K562 (cell line): Measurements from ENCODE around the gene TMEM184A. TPM values are rescaled to one million over a fixed set of nuclear protein-coding genes. Genes with fewer than 3 reads are reported as not detected.

Experiments used
- ATAC-seq: fragments of 200-7000 bp; cut with Tn5 transposase; 3 replicates; pipeline ENCODE4 v1.9.1; 2020; ENCODE audit warnings: moderate library complexity
- BruUV-seq: library from RNA; stranded (reverse); fragments of 400-500 nt; replicated peaks from 2 replicates; lab custom pipeline; 2021; lab: Mats Ljungman, UMichigan
- CTCF ChIA-PET: fragments of 300-600 bp; formaldehyde crosslinking; extraction: SDS; loops from one replicate; lab custom pipeline; 2021; ENCODE audit warnings: low intra/inter-chr PET ratio; lab: Yijun Ruan, JAX
- POLR2A ChIA-PET: fragments of 300-600, 350-650 bp; sonication (Branson Sonifier 250); formaldehyde crosslinking; extraction: SDS; loops from one replicate; lab custom pipeline; 2021; ENCODE audit warnings: antibody characterized with exemption, inconsistent platforms; lab: Yijun Ruan, JAX
- DNase-seq, 4 experiments: peaks; one replicate each; pipeline versions ENCODE4 v3.0.0 to v3.0.0-alpha.2; 2011 to 2018; ENCODE audit warnings: low spot score in 3 of 4, mixed read lengths in 3 of 4; ENCODE audit errors: extremely low read depth in 1 of 4
- FAIRE-seq: peaks from 2 replicates; lab custom pipeline; 2011; peaks lifted over from hg19 to GRCh38; lab: Jason Lieb, UNC
- H2AFZ ChIP-seq: 2 replicates; pipeline ENCODE4 v1.6.0; 2011; ENCODE audit warnings: low read depth, low read length, control low read depth, inconsistent platforms
- H3K27ac ChIP-seq: fragments of 200-600 bp; 3 replicates; pipeline ENCODE4 v1.8.0; 2011; ENCODE audit warnings: low read depth, mild to moderate bottlenecking, control low read depth, inconsistent platforms, low read length, moderate library complexity, mixed read lengths; ENCODE audit errors: extremely low read depth
- H3K27me3 ChIP-seq, 2 experiments: fragments of 300-600 bp in 1 of 2; 2 replicates in 1 of 2; 3 replicates in 1 of 2; pipeline versions ENCODE4 v1.6.0 to v1.8.0; 2011; ENCODE audit warnings: inconsistent platforms in 2 of 2, low read length in 2 of 2, mild to moderate bottlenecking in 1 of 2, mixed read lengths in 1 of 2, moderate library complexity in 1 of 2; ENCODE audit not compliant: control insufficient read depth in 2 of 2, insufficient read depth in 2 of 2
- H3K36me3 ChIP-seq: fragments of 300-600 bp; 3 replicates; pipeline ENCODE4 v1.8.0; 2011; ENCODE audit warnings: mild to moderate bottlenecking, low read length, inconsistent platforms; ENCODE audit not compliant: control insufficient read depth, insufficient read depth
- H3K4me1 ChIP-seq, 2 experiments: fragments of 200-600 bp in 1 of 2; replicated peaks in 1 of 2; 2 replicates in 1 of 2; 3 replicates in 1 of 2; pipeline versions ENCODE4 v1.5.1 to v1.8.0; 2011; ENCODE audit warnings: inconsistent platforms in 2 of 2, low read length in 2 of 2, mild to moderate bottlenecking in 1 of 2, mixed read lengths in 1 of 2, moderate library complexity in 1 of 2; ENCODE audit not compliant: control insufficient read depth in 2 of 2, insufficient read depth in 2 of 2
- H3K4me2 ChIP-seq: 2 replicates; pipeline ENCODE4 v1.6.1; 2011; ENCODE audit warnings: low read length, control low read depth, inconsistent platforms, mixed read lengths; ENCODE audit not compliant: insufficient read depth
- H3K4me3 ChIP-seq: fragments of 200-600 bp; sonication (generic), shearing (Covaris generic); 2 replicates; pipeline ENCODE4 v1.5.1; 2016; ENCODE audit warnings: control low read depth, inconsistent platforms
- H3K79me2 ChIP-seq: fragments of 200-600 bp; 3 replicates; pipeline ENCODE4 v1.8.0; 2011; ENCODE audit warnings: low read length, inconsistent platforms; ENCODE audit not compliant: control insufficient read depth, insufficient read depth
- H3K9ac ChIP-seq, 2 experiments: 2 replicates each; pipeline versions ENCODE4 v1.6.0 to v1.6.1; 2011; ENCODE audit warnings: low read depth in 2 of 2, low read length in 2 of 2, control low read depth in 1 of 2, inconsistent platforms in 1 of 2, mild to moderate bottlenecking in 1 of 2, mixed read lengths in 1 of 2; ENCODE audit not compliant: insufficient read depth in 1 of 2
- H3K9me1 ChIP-seq: one replicate; pipeline ENCODE4 v1.6.0; 2011; ENCODE audit warnings: inconsistent platforms, mild to moderate bottlenecking, low read length, moderate library complexity; ENCODE audit not compliant: control insufficient read depth, insufficient read depth
- H3K9me3 ChIP-seq: replicated peaks from 2 replicates; pipeline ENCODE4 v1.5.1; 2011; ENCODE audit warnings: low read depth, low read length, inconsistent platforms; ENCODE audit not compliant: control insufficient read depth, insufficient read depth
- H4K20me1 ChIP-seq: replicated peaks from 2 replicates; pipeline ENCODE4 v1.6.1; 2011; ENCODE audit warnings: low read length, inconsistent platforms, mixed read lengths; ENCODE audit not compliant: control insufficient read depth, insufficient read depth
- BCL6 ChIP-seq: fragments of 250-450 bp; sonication (Bioruptor Pico); IDR thresholded peaks from 2 replicates; pipeline ENCODE4 v1.4.0; 2020
- ETV5 ChIP-seq: sonication (generic); formaldehyde crosslinking; IDR thresholded peaks from 2 replicates; pipeline ENCODE4 v1.4.0; 2020; ENCODE audit warnings: low read depth, mild to moderate bottlenecking, missing genetic modification reagents
- EZH2 ChIP-seq: IDR thresholded peaks from 2 replicates; pipeline ENCODE4 v1.6.1; 2012; ENCODE audit warnings: low read depth, mild to moderate bottlenecking, inconsistent platforms, low read length, borderline replicate concordance
- TCF3 ChIP-seq: sonication (generic); formaldehyde crosslinking; IDR thresholded peaks from 2 replicates; pipeline ENCODE4 v1.4.0; 2020; ENCODE audit warnings: mild to moderate bottlenecking, missing genetic modification reagents
- ZBED1 ChIP-seq: IDR thresholded peaks from 2 replicates; pipeline ENCODE4 v1.6.1; 2014
- ZBTB33 ChIP-seq: sonication (generic); formaldehyde crosslinking; IDR thresholded peaks from 2 replicates; pipeline ENCODE4 v1.8.1; 2023; ENCODE audit warnings: mild to moderate bottlenecking, missing genetic modification reagents
- WGBS: fragments of 100-300 bp; shearing (Covaris generic); methylation state at CpG from one replicate; pipeline ENCODE4 v1.1.6; 2016; ENCODE audit warnings: low coverage, mixed read lengths; ENCODE audit not compliant: insufficient coverage; ENCODE audit errors: missing lambda C conversion rate; 5-methylcytosine and 5-hydroxymethylcytosine counted together
- in situ Hi-C: fragments of 300-500 bp; cut with MboI; formaldehyde crosslinking; loops from 4 replicates; pipeline ENCODE4 v1.15.0; 2018; ENCODE audit warnings: inconsistent platforms, mixed read lengths
- intact Hi-C: fragments of 100-400 bp; cut with micrococcal nuclease; formaldehyde crosslinking; loops from 2 replicates; pipeline ENCODE4 v1.14.2; 2022
- polyA plus RNA-seq, 8 experiments: library from polyadenylated mRNA; depleted of rRNA in 4 of 8; stranded (reverse) in 5 of 8; unstranded in 3 of 8; fragments of >200 nt; fragmentation: Nextera tagmentation in 2 of 8; fragmentation: Illumina TruSeq in 1 of 8; extraction: Ambion mirVana in 2 of 8; extraction: Trizol in 1 of 8; gene quantifications; 2 replicates each; pipeline versions ENCODE4 v1.2.1 to v1.2.3, GENCODE V29; 2011 to 2014; ENCODE audit warnings: inconsistent platforms in 1 of 8, missing spikeins in 1 of 8
- total RNA-seq, 7 experiments: library from RNA; depleted of rRNA in 6 of 7; stranded (reverse); fragments of >200 nt in 6 of 7; fragmentation: Illumina TruSeq in 2 of 7; extraction: Trizol in 2 of 7; gene quantifications; 2 replicates each; pipeline versions ENCODE4 v1.2.1 to v1.2.3, GENCODE V29; 2011 to 2021; ENCODE audit warnings: low replicate concordance in 1 of 7

TMEM184A gene
- total and polyA plus RNA-seq, 9 of the 15 experiments (the other 6 are each of a cell fraction or from before 2014, with no cell fraction given) = 0.10 to 0.18 (median 0.11) TPM; not detected in 6

GRCh38 chr7:1563981-1564602 is 8.1 kb upstream of the TMEM184A start:
- POLR2A ChIA-PET = interaction anchor here (0.6 kb wide), 1 partner anchor 815 kb away, joined by 3 read pairs; no protein-coding TSS in a partner anchor
- Histone ChIP-seq H3K9me3 (no peaks in the 10 kb centered on the region), H3K4me3 (no peak overlapping the region), H3K27ac (no peak overlapping the region), H3K27me3 (no peaks in the 10 kb centered on the region), H3K9ac (peak overlapping the region in 1 of 2 experiments; percentile 73; a peak in 2 of 4 replicates), H3K9me1 (no peaks in the 10 kb centered on the region), H3K79me2 (peaks cover 23% of the 10 kb centered on the region), H3K36me3 (peaks cover 30% of the 10 kb centered on the region; the same call in 2 of the 3 replicates), H3K4me2 (no peak overlapping the region), H2AFZ (no peak overlapping the region), H3K4me1 (peaks cover 19 to 72% of the 10 kb centered on the region in 2 experiments; a peak in 4 of 5 replicates), H4K20me1 (no peaks in the 10 kb centered on the region)
- ATAC-seq = no peak
- FAIRE-seq = no peak
- BruUV-seq = no TSS peak
- WGBS = 71% methylated on average over 14 of the region's 15 CpGs
- CTCF ChIA-PET = no interaction called here
- intact Hi-C loops (no loop called here), in situ Hi-C loops (no loop called here)
- TF ChIP-seq EZH2 (no peak), ZBED1 (no peak), BCL6 (CRISPR knock-in tag) (no peak), ZBTB33 (CRISPR knock-in tag) (peak; percentile 22; the same call in 1 of the 2 replicates), TCF3 (CRISPR knock-in tag) (peak; percentile 58), ETV5 (CRISPR knock-in tag) (peak; percentile 35; the same call in 1 of the 2 replicates)
- peak in 1 of 4 experiments; percentile 37 for DNase-seq
